B cell (primary cell): Measurements from ENCODE around the gene ULK4. TPM values are rescaled to one million over a fixed set of nuclear protein-coding genes. Genes with fewer than 3 reads are reported as not detected.

Experiments used
- ATAC-seq: fragments of 200-7000 bp; cut with Tn5 transposase; one replicate; pipeline ENCODE4 v1.10.0; 2021; ENCODE audit warnings: low read depth, mild to moderate bottlenecking, moderate number of reproducible peaks, moderate library complexity
- CTCF ChIA-PET: fragments of 350-600 bp; sonication (Branson Sonifier 250); formaldehyde crosslinking; loops from one replicate; lab custom pipeline; 2021; ENCODE audit warnings: antibody characterized with exemption, inconsistent platforms; lab: Charles Lee
- POLR2A ChIA-PET: fragments of 350-600 bp; sonication (Branson Sonifier 250); formaldehyde crosslinking; loops from one replicate; lab custom pipeline; 2021; ENCODE audit warnings: antibody characterized with exemption; lab: Charles Lee
- DNase-seq: peaks from one replicate; pipeline ENCODE4 v3.0.0; 2013
- H2AFZ ChIP-seq: 2 replicates; pipeline ENCODE4 v1.6.1; 2012; ENCODE audit warnings: mild to moderate bottlenecking, low read depth, low read length; ENCODE audit not compliant: insufficient read depth, poor library complexity, severe bottlenecking
- H3K27ac ChIP-seq, 2 donors: 1 replicate in 1 of 2; 2 replicates in 1 of 2; pipeline ENCODE4 v1.5.1; 2012 to 2013; ENCODE audit warnings: low read length in 2 of 2, mild to moderate bottlenecking in 2 of 2, moderate library complexity in 1 of 2
- H3K27me3 ChIP-seq, 4 experiments: fragments of 200-600 bp in 1 of 4; sonication (generic) in 1 of 4; replicated peaks in 1 of 4; 1 replicate in 2 of 4; 2 replicates in 2 of 4; pipeline versions ENCODE4 v1.6.1 to v1.7.0; 2013 to 2016; ENCODE audit warnings: low read length in 3 of 4, mild to moderate bottlenecking in 2 of 4, mixed read lengths in 1 of 4, moderate library complexity in 1 of 4; ENCODE audit not compliant: insufficient read depth in 4 of 4, control insufficient read depth in 3 of 4; ENCODE audit errors: control extremely low read depth in 1 of 4
- H3K36me3 ChIP-seq, 2 experiments: replicated peaks in 1 of 2; 1 replicate in 1 of 2; 2 replicates in 1 of 2; pipeline versions ENCODE4 v1.6.1 to v1.7.1; 2013; ENCODE audit warnings: low read length in 1 of 2; ENCODE audit not compliant: insufficient read depth in 2 of 2, control insufficient read depth in 1 of 2; ENCODE audit errors: control extremely low read depth in 1 of 2, extremely low read depth in 1 of 2
- H3K4me1 ChIP-seq, 2 donors: fragments of 200-600 bp in 1 of 2; sonication (generic) in 1 of 2; 1 replicate in 1 of 2; 2 replicates in 1 of 2; pipeline versions ENCODE4 v1.5.1 to v1.6.1; 2013 to 2017; ENCODE audit warnings: low read length in 2 of 2; ENCODE audit not compliant: control insufficient read depth in 2 of 2, insufficient read depth in 2 of 2
- H3K4me2 ChIP-seq: replicated peaks from 2 replicates; pipeline ENCODE3; 2012; ENCODE audit warnings: mild to moderate bottlenecking, low read depth, low read length; ENCODE audit not compliant: poor library complexity, severe bottlenecking
- H3K4me3 ChIP-seq, 5 experiments: fragments of 200-600 bp in 1 of 5; sonication (generic) in 1 of 5; 1 replicate in 3 of 5; 2 replicates in 2 of 5; pipeline versions ENCODE4 v1.5.1 to v1.7.0; 2011 to 2016; ENCODE audit warnings: low read length in 4 of 5, mild to moderate bottlenecking in 4 of 5, low read depth in 2 of 5, control low read depth in 1 of 5, moderate library complexity in 1 of 5; ENCODE audit not compliant: insufficient read depth in 1 of 5; ENCODE audit errors: control extremely low read depth in 1 of 5, extremely low read depth in 1 of 5
- H3K79me2 ChIP-seq: fragments of 200-600 bp; sonication (generic); one replicate; pipeline ENCODE4 v1.6.0; 2016; ENCODE audit warnings: low read length; ENCODE audit not compliant: control insufficient read depth, insufficient read depth
- H3K9ac ChIP-seq: fragments of 200-600 bp; sonication (generic); 2 replicates; pipeline ENCODE4 v1.6.1; 2017; ENCODE audit warnings: mild to moderate bottlenecking, low read length, moderate library complexity
- H3K9me3 ChIP-seq, 3 donors: one replicate each; pipeline versions ENCODE4 v1.6.1 to v1.7.1; 2013; ENCODE audit warnings: low read length in 2 of 3; ENCODE audit not compliant: control insufficient read depth in 2 of 3, insufficient read depth in 1 of 3; ENCODE audit errors: control extremely low read depth in 1 of 3
- H4K20me1 ChIP-seq: 2 replicates; pipeline ENCODE4 v1.6.0; 2012; ENCODE audit warnings: mild to moderate bottlenecking, low read length; ENCODE audit not compliant: insufficient read depth, control insufficient read depth, poor library complexity, severe bottlenecking
- H3K27ac Mint-ChIP-seq: one replicate; pipeline ENCODE4 v1.8.0; 2021; ENCODE audit warnings: mixed read lengths
- H3K27me3 Mint-ChIP-seq: one replicate; pipeline ENCODE4 v1.8.0; 2021; ENCODE audit warnings: mixed read lengths
- H3K4me1 Mint-ChIP-seq: one replicate; pipeline ENCODE4 v1.8.0; 2021; ENCODE audit warnings: mixed read lengths
- H3K4me3 Mint-ChIP-seq: one replicate; pipeline ENCODE4 v1.8.0; 2021; ENCODE audit warnings: mixed read lengths
- H3K9me3 Mint-ChIP-seq: one replicate; pipeline ENCODE4 v1.8.0; 2022; ENCODE audit warnings: mixed read lengths; ENCODE audit not compliant: insufficient read depth
- CTCF ChIP-seq: fragments of 200-600 bp; IDR thresholded peaks from one replicate; pipeline ENCODE4 v1.8.0; 2022; ENCODE audit warnings: antibody characterized with exemption, mild to moderate bottlenecking
- EZH2 ChIP-seq: IDR thresholded peaks from 2 replicates; pipeline ENCODE4 v1.6.1; 2012; ENCODE audit warnings: borderline replicate concordance, low read depth, mild to moderate bottlenecking, moderate library complexity, low read length; ENCODE audit not compliant: insufficient read depth, poor library complexity, severe bottlenecking
- WGBS: methylation state at CpG from one replicate; pipeline ENCODE4 v1.1.5; 2013; ENCODE audit warnings: missing lambda C conversion rate; ENCODE audit not compliant: insufficient coverage; 5-methylcytosine and 5-hydroxymethylcytosine counted together
- intact Hi-C: fragments of 100-400 bp; cut with micrococcal nuclease; formaldehyde crosslinking; loops from one replicate; pipeline ENCODE4 v1.10.0; 2022
- polyA plus RNA-seq: library from polyadenylated mRNA; depleted of rRNA; stranded (reverse); fragments of >200 nt; gene quantifications from 2 replicates; pipeline ENCODE4 v1.2.3, GENCODE V29; 2012
- total RNA-seq, 2 donors: library from RNA; stranded (reverse); fragments of 120-200 nt in 1 of 2; gene quantifications; 1 replicate in 1 of 2; 2 replicates in 1 of 2; pipeline versions ENCODE4 v1.2.3 to v1.2.4, GENCODE V29; 2013 to 2022

ULK4 gene
- total and polyA plus RNA-seq, 2 donors (not counting 1 experiment from before 2014, with no cell fraction given) = 5.2 to 33.7 TPM

DNA sequence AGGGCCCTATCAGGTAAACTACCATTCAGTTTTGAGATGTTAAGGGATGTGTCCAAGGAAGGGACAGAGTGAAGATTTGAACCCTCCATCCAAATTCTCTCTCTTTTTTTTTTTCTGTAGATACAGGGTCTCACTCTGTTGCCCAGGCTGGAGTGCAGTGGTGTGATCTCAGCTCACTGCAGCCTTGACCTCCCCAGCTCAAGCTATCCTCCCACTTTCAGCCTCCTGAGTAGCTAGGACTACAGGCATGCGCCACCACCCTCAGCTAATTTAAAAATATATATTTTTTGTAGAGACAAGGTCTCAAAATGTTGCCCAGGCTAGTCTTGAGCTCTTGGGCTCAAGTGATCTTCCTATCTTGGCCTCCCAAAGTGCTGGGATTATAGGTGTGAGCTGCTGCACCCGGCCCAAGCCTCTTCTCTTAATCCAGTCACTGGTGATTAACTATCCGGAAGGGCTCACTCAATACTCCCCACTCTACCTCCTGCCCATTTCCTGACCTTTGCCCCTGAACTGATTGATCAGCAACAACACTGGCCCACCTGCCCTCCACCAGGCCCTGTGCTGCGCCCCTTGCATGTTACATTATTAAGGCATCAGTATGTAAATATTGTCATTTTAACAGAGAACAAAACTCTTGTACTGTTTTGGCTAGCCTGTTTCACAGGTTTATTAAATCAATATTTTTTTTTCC is 597.9 kb downstream of the ULK4 start:
- ATAC-seq (no peak), DNase-seq (no peak)
- intact Hi-C loops = no loop called here
- H4K20me1 ChIP-seq = no peaks in the 10 kb centered on the region
- no peaks in the 10 kb centered on the region for H3K27me3 ChIP-seq
- no peak overlapping the region for H2AFZ ChIP-seq
- H3K27ac ChIP-seq = no peak overlapping the region
- Mint-ChIP-seq H3K4me3 (no peak overlapping the region), H3K4me1 (no peaks in the 10 kb centered on the region), H3K27me3 (no peaks in the 10 kb centered on the region), H3K9me3 (no peaks in the 10 kb centered on the region), H3K27ac (no peak overlapping the region)
- ChIA-PET CTCF (no interaction called here), POLR2A (no interaction called here)
- no peak overlapping the region for H3K9ac ChIP-seq
- H3K36me3 ChIP-seq = no peaks in the 10 kb centered on the region
- no peaks in the 10 kb centered on the region for H3K9me3 ChIP-seq
- 100% methylated on average over 1 of the region's 4 CpGs for WGBS
- no peaks in the 10 kb centered on the region for H3K4me1 ChIP-seq
- no peak for TF ChIP-seq EZH2
- no peak for TF ChIP-seq CTCF
- no peaks in the 10 kb centered on the region for H3K79me2 ChIP-seq
- H3K4me3 ChIP-seq = no peak overlapping the region
- H3K4me2 ChIP-seq = no peak overlapping the region

GRCh38 chr3:41362638-41363559 is 599.0 kb downstream of the ULK4 start:
- Histone ChIP-seq H3K9ac (no peak overlapping the region), H3K36me3 (no peaks in the 10 kb centered on the region), H3K27me3 (no peaks in the 10 kb centered on the region), H3K4me3 (no peak overlapping the region), H3K4me2 (no peak overlapping the region), H2AFZ (no peak overlapping the region), H3K79me2 (no peaks in the 10 kb centered on the region), H4K20me1 (no peaks in the 10 kb centered on the region), H3K9me3 (no peaks in the 10 kb centered on the region), H3K4me1 (no peaks in the 10 kb centered on the region), H3K27ac (no peak overlapping the region)
- WGBS = 90% methylated on average over 5 of the region's 5 CpGs
- no peaks in the 10 kb centered on the region for H3K9me3 Mint-ChIP-seq
- intact Hi-C loops = no loop called here
- H3K27me3 Mint-ChIP-seq = no peaks in the 10 kb centered on the region
- no peak for TF ChIP-seq EZH2
- no peak for TF ChIP-seq CTCF
- no peaks in the 10 kb centered on the region for H3K4me1 Mint-ChIP-seq
- no peak for DNase-seq
- H3K27ac Mint-ChIP-seq = no peak overlapping the region
- CTCF ChIA-PET = no interaction called here
- H3K4me3 Mint-ChIP-seq = no peak overlapping the region
- no peak for ATAC-seq
- POLR2A ChIA-PET = no interaction called here
